UCSD-AML1 (cell line): Measurements from ENCODE around the gene NAE1.
"Not testable (repeated sequence)": the region's sequence is repeated elsewhere in the genome, so short reads cannot be mapped to it uniquely, and the experiment has no call there.

ENCODE experiments used
- DNase-seq: peaks from one replicate; lab custom pipeline; 2025; ENCODE audit not compliant: unreplicated experiment; lab: John Stamatoyannopoulos, UW

The NAE1 gene

DNA sequence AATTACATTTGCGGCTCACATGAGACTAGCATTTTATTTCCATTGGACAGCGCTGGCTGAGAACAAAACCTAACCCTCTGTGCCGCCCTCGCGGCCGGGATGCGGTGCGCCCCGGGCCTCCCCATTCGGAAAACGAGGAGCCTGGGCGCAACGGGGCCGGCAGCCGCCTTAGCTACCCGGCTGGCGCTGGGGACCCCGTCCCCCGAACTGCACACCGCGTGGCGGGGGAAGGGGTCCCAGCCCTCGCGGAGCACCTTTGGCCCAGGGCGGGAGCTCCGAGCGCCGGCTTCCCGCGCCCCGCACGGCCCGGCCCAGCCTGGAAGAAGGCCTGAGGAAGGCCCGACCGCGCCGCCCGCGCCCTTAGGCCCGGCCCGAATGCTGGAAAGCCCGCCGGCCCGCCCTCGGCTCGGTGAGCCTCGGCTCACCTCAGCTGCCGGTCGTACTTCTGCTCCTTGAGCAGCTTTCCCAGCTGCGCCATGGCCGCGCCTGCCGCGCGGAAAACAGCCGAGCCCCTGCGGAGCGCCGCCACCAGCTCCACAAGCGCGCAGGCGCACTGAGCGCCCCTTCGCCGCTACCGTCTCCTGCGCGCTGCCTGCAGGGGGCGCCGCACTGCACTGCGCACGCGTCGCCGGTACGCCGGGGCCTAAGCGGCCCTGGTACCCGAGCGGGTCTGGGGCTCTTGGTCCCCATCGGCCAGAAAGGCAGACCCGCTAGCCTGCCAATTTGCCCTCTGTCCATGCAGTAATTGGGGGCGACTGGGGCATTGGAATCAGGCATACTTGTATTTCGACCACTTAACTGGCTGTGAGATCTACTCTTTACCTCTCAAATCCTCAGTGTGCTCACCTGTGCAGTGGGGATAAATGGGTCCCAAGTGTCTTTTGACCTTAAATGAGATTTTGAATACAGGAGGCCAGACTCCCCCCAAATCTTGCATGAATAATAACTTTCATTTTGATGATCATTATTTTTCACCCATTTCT is at the start of gene NAE1:
Gene NAE1 (minus strand): TSS at position 555 of the 983 bp plus-strand sequence. CDS start 77 bp downstream, at position 478.
- peak; percentile 93 for DNase-seq

DNA sequence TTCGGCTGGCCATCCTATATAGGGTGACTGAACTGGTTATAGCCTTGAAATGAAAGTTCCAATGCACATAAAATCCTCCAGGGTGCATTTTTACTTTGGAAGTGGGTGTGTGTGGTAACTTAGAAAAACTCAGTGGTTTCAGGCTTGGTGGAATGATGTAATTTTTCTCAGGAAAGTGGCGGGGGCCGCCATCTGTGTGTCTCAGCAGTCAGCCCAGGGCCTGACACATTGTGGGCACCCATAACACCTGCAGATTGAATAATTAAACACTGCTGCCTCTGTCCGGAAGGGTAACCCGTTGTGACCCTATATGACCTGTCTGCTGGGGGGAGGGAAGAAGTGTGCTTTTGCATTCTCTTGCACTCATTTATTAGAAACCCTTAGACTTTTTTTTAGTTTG is 47.3 kb upstream of the NAE1 start:
- peak; percentile 39 for DNase-seq

DNA sequence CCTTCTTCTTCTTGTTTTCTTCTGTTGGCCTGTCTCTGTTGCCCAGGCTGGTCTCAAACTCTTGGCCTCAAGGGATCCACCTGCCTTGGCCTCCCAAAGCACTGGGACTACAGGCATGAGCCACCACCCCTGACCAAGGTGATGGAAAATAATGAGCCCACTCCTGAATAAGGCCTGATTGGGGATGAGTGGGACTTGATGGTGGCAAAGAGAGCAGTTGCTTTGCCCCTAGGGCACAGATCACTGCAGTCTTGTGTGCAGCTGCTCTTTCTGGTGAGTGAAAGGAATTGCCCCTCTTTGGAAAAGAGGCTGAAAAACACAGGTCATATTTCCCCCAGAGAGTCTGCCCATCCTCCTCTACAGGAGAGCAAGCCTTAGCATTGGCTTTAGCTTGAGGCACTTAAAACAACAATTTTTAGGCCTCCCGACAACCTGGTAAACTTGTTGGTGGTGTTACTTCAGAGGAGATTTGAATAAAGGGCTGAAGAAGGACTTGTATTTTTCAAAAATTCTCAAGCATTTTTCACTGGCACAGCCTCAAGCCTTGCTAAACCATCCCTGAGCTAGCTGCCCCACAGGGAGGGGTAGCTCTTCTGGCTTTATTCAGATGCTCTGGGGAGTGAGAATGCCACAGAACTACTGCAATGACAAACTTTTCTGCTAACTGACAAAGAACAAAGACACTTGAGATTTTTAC is 43.5 kb upstream of the NAE1 start:
- DNase-seq, result peak; percentile 49

DNA sequence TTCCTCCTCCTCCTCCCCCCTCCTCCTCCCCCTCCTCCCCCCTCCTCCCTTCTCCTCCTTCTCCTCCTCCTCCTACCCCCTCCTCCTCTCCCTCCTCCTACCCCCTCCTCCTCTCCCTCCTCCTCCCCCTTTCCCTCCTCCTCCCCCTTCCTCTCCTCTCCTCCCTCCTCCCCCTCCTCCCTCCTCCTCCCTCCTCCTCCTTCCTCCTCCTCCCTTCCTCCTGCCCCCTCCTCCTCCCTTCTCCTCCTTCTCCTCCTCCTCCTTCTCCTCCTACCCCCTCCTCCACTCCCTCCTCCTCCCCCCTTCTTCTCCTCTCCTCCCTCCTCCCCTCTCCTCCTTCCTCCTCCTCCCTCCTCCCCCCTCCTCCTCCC is 42.9 kb upstream of the NAE1 start:
- DNase-seq, result no peak

DNA sequence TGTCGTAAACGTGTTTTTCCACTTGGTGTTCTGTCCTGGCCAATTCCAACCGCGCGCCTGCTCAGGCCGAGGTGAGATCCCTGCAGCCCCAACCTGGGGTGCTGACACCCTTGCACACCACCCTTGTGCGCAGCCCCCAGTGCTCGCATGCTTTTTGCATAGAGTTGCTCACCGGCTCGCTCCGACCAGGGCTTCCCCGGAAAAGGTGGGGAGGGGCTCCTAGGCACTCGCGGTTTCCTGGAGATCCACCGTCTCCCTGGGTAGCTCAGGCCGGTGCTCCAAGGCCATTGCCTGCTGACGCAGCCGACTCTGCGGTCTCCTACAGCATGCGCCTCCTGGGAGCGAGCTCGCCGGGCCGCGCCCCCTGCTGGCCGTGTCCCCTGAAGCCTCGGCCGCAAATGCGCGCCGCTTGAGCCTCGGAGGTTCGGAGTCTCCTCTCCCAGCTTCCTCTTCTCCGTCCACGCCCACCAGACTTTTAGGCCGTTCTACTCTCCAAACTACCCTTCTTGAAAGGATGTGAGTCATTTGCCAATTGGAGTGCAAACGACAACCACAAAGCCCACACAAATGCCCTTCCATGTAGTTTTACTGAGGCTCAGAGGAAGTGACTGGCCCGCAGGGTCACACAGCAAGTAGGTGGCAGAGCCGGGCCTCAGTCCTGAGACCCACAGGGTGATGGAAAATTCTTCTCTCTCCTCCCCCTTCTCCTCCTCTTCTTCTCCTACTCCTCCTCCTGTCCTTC is 42.3 kb upstream of the NAE1 start:
- DNase-seq, result peak; percentile 99

DNA sequence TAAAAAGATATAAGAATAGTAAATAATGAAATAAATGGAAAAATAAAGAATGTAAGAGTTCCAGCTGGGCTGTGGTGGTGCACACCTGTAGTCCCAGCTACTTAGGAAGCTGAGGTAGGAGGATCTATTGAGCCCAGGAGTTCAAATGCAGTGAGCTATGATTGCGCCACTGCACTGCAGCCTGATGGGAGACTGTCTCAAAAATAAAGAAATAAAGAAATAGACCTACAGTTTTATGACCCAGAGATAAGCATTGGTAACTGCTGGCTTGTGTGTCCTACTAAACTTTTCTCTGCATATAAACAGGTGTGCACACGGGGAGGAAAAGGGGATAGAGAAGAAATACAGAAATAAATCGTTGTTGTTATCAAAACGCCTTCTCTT is 41.8 kb upstream of the NAE1 start:
- DNase-seq, result no peak

DNA sequence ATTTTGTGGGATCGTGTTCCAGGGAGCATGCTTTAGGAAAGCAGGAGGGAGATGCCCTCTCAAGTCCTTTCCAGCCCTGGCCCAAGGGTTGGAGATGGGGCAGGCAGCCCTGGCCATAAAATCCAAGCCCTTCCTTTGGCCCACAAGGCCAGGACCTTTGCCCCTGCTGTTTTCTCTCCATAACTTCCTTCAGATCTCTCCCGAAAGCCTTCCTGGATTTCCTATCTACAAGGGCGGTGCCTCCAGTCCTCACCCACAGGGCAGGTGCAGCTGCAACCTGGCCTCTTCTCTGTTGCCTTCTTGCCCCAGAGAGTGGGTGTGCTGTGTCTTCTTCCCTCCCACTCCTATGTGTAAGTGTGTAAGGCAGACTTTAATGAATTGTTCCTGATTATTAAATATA is 41.1 kb upstream of the NAE1 start:
- DNase-seq, result no peak

DNA sequence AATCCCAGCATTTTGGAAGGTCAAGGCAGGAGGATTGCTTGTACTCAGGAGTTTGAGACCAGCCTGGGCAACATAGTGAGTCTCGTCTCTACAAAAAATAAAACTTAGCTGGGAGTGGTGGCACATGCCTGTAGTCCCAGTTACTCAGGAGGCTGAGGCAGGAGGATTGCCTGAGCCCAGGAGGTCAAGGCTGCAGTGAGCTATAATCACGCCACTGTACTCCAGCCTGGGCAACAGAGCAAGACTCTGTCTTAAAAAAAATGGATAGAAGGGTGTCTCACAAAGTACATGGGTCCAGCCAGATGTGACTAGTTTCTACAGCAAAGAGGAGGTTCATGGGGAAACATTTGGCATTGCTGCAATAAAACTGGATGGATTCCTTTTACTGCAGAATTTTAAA is 40.6 kb upstream of the NAE1 start:
- not testable (repeated sequence) for DNase-seq

DNA sequence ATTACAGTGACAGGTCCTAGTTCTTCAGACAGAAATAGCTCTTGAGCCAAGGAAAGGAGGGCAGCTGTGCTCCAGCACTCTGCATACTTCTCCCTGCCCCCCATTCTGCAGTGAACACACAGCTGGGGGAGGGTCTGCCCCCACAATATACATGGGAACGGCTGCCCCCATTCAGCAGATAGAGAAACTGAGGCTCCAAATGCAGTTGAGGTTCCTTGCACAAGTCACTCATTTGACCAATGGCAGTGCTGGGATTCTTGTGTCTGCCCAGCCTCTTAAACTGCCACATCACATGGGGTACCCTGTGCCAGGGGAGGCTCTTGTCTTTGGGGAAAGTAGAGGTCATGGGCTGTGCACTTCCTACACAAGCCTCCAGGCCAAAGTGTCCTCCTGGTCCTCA is 38.6 kb upstream of the NAE1 start:
- no peak for DNase-seq

DNA sequence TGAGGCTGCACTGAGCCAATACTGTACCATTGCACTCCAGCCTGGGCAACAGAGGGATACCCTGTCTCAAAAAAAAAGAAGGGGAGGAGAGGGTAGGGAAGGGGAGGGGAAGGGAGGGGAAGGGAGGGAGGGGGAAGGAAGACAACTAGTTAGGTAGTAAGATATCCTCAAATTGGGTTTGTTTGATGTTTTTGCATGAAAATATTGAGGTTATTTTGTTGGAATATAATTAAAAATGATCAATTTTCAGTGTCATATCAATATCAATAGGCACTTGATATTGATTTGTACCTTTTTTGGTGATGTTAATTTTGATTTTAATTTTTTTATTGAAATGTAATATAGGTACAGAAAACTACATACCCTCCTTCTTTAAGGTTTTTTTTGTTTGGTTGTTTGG is 32.9 kb upstream of the NAE1 start:
- no peak for DNase-seq

DNA sequence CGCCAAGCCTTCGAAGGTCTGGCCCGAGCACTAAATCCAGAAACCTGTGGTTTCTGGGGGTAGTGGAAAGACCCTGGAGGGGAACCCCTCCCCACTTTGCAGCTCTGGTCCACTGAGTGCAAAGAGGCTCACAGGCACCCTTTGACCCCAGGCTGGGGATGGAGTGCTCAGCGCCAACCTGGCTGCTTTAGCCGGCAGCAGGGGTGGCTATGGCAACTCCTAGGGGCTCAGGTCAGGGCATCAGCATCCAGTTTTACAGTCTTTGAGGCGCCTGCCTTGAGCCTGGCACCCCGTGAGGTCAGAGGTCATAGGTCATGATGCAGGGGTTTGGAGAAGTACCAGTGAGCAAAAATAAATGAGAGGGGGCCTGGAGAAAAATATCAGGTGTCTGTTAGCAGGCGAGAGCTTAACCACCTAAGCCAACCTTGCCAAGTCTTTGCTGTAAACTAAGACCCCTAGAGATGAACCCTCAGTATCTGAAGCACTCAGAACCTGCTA is 31.3 kb upstream of the NAE1 start:
- no peak for DNase-seq

DNA sequence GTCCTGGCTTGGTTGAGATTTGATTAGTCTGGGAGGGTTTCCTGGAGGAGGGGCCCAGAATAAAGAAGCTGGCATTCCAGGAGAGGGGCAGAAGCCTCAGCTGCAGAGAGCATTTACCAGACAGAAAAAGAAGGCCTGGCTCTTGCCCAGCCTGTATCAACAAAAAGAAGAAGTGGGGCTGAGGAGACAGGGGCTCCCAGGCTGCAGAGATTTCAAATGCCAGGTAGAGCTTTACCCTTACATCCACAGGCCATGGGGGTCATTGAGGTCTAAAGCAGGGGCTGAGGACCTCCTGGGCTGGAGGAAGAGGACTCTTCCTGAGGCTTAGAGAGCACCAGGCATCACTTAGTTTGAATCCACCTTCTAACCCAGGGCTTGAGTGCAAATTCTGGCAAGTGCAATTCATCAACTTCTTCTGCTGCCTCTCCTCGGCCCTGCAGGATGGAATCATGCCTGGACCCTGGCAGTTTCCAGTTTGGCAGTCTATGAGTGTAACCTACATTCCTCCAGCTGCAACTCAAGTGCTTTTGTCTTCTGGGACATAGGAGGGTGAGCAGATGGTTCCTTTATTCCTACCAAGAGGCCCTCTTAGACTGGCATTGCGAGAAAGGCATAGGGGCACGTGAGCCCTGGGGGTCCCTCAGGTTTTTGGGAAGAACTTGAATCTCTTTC is 28.8 kb upstream of the NAE1 start:
- no peak for DNase-seq

DNA sequence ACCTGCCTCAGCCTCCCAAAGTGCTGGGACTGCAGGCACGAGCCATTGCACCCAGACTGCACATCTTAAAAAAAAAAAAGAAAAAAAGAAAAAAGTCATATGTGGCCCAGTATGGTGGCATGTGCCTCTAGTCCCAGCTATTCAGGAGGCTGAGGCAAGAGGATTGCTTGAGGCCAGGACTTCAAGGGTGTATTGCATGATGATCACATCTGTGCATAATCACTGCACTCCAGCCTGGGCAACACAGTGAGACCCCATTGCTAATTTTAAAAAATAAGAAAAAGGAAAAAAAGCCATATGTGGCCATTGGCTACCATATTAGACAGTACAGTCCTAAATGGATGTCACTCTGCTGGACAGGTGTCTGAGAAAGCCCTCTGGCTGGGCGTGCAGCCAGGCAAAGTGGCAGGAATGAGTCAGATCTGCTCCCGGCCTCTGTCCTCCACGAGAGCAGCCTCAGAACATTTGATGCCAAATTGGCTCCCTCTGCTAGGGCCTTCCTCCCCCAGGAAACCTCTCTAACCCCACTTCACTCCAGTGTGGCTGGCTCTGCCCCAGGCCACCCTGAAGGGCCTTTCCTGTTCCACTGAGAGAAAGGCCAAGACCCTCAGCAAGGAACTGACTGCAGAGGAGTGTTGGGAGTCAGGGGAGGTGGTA is 28.1 kb upstream of the NAE1 start:
- no peak for DNase-seq

DNA sequence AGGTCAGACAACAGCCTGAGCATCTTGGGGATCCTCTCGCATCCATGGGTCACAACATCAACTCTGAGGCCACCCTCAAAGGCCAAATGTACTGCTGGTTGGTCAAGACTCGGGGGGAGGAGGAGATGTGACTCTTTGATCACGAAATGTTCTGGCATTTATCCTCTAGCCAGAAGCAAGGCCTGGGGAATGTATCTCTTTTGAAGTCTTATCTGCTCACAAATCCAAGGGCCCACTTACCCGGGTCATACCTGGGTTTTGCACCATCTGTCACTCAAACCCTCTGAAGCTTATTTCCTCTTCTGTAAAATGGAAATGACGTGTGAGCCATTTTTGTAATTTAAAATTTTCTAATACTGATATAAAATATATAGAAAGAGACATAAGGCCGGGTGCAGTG is 26.7 kb upstream of the NAE1 start:
- DNase-seq, result no peak

DNA sequence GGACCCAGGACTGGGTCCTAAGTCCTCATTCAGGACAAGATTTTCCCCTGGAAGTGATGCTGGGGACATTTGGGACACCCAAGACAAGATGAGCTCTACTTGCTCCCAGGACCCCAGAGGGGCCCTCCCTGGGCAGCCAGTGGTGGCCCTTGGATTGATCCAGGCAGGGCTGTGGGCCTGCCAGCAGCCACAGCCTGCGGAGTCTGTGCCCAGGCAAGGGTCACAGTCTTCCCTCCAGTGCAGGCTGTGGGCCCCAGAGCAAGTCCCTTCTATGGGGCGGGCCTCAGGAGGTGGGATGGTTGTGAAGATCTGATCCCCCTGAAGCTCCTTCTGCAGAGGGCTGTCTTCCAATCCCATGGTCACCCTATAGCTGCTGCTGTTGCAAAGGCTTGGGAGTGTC is 26.0 kb upstream of the NAE1 start:
- no peak for DNase-seq

DNA sequence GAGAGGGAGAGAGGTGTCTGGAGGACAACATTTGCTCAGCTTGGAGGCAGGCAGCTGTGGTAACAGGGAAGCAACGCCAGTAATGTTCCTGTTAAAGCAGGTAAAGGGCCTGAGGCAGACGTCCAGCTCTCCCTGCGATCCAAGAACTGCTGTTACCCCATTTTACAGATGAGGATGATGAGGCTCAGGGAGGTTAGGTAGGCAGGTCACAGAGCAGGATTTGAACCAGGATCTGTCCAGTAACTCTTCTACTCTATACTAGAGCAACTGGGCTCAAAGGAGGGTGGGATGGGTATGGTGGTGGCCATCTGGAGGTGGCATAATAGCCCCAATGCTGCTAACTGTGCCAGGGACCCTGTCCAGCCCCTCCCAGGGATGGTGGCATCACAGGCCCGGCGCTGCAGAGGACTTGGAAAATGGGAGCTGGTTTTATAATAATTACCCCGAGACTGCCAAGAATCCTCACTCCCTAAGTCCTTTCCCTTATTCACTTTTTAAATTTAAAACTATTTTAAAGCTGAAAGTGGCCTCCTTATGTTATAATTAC is 25.5 kb upstream of the NAE1 start:
- no peak for DNase-seq

DNA sequence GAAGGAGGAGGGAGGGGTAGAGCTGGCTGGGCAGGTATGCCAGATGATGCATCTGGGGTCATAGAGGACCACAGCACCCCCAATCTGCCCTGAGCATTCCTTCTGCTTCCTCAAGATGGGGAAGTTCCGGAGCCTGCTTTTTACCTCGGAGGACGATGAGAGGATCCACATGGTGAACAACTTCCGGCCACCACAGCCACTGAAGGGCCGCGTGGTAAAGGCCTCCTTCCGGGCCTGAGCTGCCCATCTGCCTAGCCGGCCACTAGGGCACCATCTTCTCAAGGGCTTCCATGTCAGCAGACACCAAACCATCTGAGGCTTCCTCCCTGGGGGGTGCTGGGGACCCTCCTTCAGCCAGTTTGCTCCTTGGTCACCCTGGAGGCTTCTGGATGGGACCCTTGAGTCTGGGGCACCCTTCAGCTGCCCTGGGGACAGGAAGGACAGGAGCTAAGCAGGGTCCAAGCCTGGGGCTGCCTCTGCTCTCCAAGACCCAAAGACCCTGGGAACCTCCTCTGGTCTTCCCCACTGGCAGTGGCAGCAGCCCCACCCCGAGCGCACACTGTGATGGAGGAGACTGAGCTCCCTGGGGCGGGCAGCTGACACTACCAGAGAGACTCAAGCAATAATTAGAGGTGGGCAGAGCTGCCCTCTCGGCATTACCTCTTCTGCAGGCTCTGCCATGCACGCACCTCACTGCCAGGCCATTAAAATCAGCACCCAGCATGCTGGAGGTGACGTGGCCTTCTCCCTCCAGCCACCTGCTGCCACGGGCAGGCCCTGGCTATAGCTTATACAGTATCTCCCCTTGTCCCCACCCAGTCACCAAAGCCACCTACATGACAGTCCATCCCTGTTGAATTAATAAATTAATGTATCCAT is 22.7 kb upstream of the NAE1 start:
- peak; percentile 78 for DNase-seq

DNA sequence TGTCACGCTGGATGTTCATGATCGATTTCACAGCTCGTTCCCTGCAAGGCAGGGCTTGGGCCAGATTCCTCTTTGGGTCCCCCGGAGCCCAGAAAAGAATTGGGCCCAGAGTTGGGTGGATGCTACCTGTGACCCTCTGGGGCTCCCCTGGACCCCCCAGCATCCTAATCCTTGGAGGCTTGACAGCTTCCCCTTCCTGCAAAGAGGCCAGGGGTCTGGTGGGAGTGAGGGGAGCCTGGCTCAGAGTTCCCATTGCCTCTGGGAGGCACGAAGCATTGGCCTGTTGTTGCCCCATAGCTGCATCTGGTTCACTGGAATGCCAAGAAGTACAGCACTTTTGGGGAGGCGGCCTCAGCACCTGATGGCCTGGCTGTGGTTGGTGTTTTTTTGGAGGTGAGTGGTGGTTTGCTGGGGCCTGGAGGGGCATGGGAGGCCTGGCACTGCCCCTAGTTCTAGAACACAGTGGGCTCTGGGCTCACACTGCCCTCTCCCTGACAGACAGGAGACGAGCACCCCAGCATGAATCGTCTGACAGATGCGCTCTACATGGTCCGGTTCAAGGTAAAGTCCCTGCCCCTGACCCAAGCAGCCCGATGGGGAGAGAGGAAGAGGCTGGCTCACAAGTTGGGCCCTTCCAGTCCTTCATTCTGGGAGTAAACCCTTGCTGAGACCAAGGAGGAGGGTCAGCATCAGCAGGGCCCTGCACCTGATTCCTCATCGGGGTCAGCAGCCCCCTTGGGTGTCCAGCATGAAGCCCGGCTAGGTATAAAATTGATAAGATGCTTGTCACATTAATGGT is 20.6 kb upstream of the NAE1 start:
- DNase-seq, result no peak
